Lung (tissue), 12 donors: ENCODE data around the gene PREP. TPM values are rescaled to one million over a fixed set of nuclear protein-coding genes. Genes with fewer than 3 reads are reported as not detected.

Experiments
- ATAC-seq: fragments of 200-7000 bp; cut with Tn5 transposase; one replicate; pipeline ENCODE4 v1.9.1; 2020; ENCODE audit warnings: moderate number of reproducible peaks; ENCODE audit not compliant: insufficient read depth, low FRiP score
- DNase-seq, 3 donors: peaks; one replicate each; pipeline ENCODE4 v3.0.0-alpha.2; 2013 to 2017
- H3K27ac ChIP-seq, 2 donors: one replicate each; pipeline ENCODE4 v1.5.1; 2013; ENCODE audit warnings: mild to moderate bottlenecking in 2 of 2, moderate library complexity in 2 of 2, control low read depth in 1 of 2, inconsistent platforms in 1 of 2, low read depth in 1 of 2, low read length in 1 of 2
- H3K27me3 ChIP-seq, 3 donors: one replicate each; pipeline ENCODE4 v1.5.1; 2013; ENCODE audit warnings: low read length in 2 of 3; ENCODE audit not compliant: control insufficient read depth in 3 of 3, insufficient read depth in 3 of 3
- H3K36me3 ChIP-seq, 4 donors: one replicate each; pipeline ENCODE4 v1.5.1; 2013; ENCODE audit warnings: low read length in 4 of 4, mild to moderate bottlenecking in 1 of 4, moderate library complexity in 1 of 4; ENCODE audit not compliant: control insufficient read depth in 4 of 4, insufficient read depth in 4 of 4
- H3K4me1 ChIP-seq, 5 donors: one replicate each; pipeline ENCODE4 v1.5.1; 2013; ENCODE audit warnings: low read length in 5 of 5, mild to moderate bottlenecking in 2 of 5, moderate library complexity in 1 of 5; ENCODE audit not compliant: control insufficient read depth in 5 of 5, insufficient read depth in 5 of 5
- H3K4me3 ChIP-seq: one replicate; pipeline ENCODE4 v1.5.1; 2013; ENCODE audit warnings: mild to moderate bottlenecking, control low read depth, moderate library complexity
- H3K9ac ChIP-seq, 2 donors: one replicate each; pipeline ENCODE4 v1.5.1; 2013; ENCODE audit warnings: low read length in 2 of 2, control low read depth in 1 of 2; ENCODE audit not compliant: insufficient read depth in 1 of 2
- H3K9me3 ChIP-seq, 4 donors: one replicate each; pipeline ENCODE4 v1.5.1; 2013; ENCODE audit warnings: low read length in 3 of 4, mild to moderate bottlenecking in 1 of 4, moderate library complexity in 1 of 4; ENCODE audit not compliant: control insufficient read depth in 4 of 4, insufficient read depth in 3 of 4
- CTCF ChIP-seq: IDR thresholded peaks from 2 replicates; pipeline ENCODE4 v1.5.1; 2012; ENCODE audit warnings: mild to moderate bottlenecking; ENCODE audit errors: control extremely low read depth, extremely low read depth
- WGBS, 2 donors: extraction: QIAGEN DNeasy Blood & Tissue Kit; methylation state at CpG; one replicate each; pipeline ENCODE4 v1.1.7; 2013; 5-methylcytosine and 5-hydroxymethylcytosine counted together
- polyA plus RNA-seq, 2 donors: library from polyadenylated mRNA; stranded (reverse); fragments of 200-250 nt; gene quantifications; one replicate each; pipeline ENCODE4 v1.2.1, GENCODE V29; 2013
- total RNA-seq, 2 donors: library from RNA; depleted of rRNA in 1 of 2; stranded (reverse); fragments of >200 nt in 1 of 2; gene quantifications; one replicate each; pipeline ENCODE4 v1.2.1, GENCODE V29; 2014 to 2021
- donor health status: control.
- donor health status: control.
- donor health status: Bipolar disorder and iron deficiency.
- donor health status: healthy.
- donor health status: DM: yes; HTN: yes; CAD: no.

The PREP gene
- total and polyA plus RNA-seq, 4 donors = 20.3 to 31.3 (median 25.1) TPM

- Histone ChIP-seq H3K9ac (no peak overlapping the region), H3K27ac (no peak overlapping the region), H3K27me3 (no peaks in the 10 kb centered on the region), H3K9me3 (no peaks in the 10 kb centered on the region), H3K4me3 (no peak overlapping the region), H3K36me3 (no peaks in the 10 kb centered on the region), H3K4me1 (no peaks in the 10 kb centered on the region)
- 84 to 90% methylated on average over 3 of the region's 3 CpGs for WGBS, 2 donors
- TF ChIP-seq CTCF = no peak
- no peak for ATAC-seq
- DNase-seq = no peak
Measured at GRCh38 chr6:105433723-105434122, 30.8 kb upstream of the PREP start.

GRCh38 chr6:105432797-105433196, 29.9 kb upstream of the PREP start:
- no peak for DNase-seq

GRCh38 chr6:105431226-105431625, 28.3 kb upstream of the PREP start:
- no peaks in the 10 kb centered on the region for H3K9me3 ChIP-seq
- DNase-seq (peak in 2 of 3 donors; percentile 61 to 72), ATAC-seq (no peak)

More at GRCh38 chr6:105432797-105433196, 29.9 kb upstream of the PREP start:
- no peak overlapping the region for H3K9ac ChIP-seq
- no peaks in the 10 kb centered on the region for H3K27me3 ChIP-seq
- H3K4me3 ChIP-seq = no peak overlapping the region
- no peaks in the 10 kb centered on the region for H3K4me1 ChIP-seq
- no peak overlapping the region for H3K27ac ChIP-seq
- TF ChIP-seq CTCF = no peak
- 53 to 77% methylated on average over 3 of the region's 3 CpGs for WGBS, 2 donors
- ATAC-seq = no peak
- H3K9me3 ChIP-seq = no peaks in the 10 kb centered on the region
- no peaks in the 10 kb centered on the region for H3K36me3 ChIP-seq

More at GRCh38 chr6:105431226-105431625, 28.3 kb upstream of the PREP start:
- H3K4me1 ChIP-seq = no peaks in the 10 kb centered on the region
- 30 to 34% methylated on average over 2 of the region's 2 CpGs for WGBS, 2 donors
- H3K36me3 ChIP-seq = no peaks in the 10 kb centered on the region
- peak; percentile 46 for TF ChIP-seq CTCF
- no peak overlapping the region for H3K27ac ChIP-seq
- no peak overlapping the region for H3K9ac ChIP-seq
- no peak overlapping the region for H3K4me3 ChIP-seq
- no peaks in the 10 kb centered on the region for H3K27me3 ChIP-seq
